HUES6 (cell line): ENCODE measurements around the gene BCL6B.
A peak's percentile ranks its signal among the peaks of the same experiment; 100 is the strongest.

Experiments
- H3K27ac ChIP-seq: 2 replicates; pipeline ENCODE4 v1.7.0; 2013; ENCODE audit warnings: low read depth, mild to moderate bottlenecking, low read length, inconsistent platforms
- H3K27me3 ChIP-seq: 2 replicates; pipeline ENCODE4 v1.6.1; 2013; ENCODE audit warnings: low read length; ENCODE audit not compliant: control insufficient read depth, insufficient read depth
- H3K36me3 ChIP-seq: 2 replicates; pipeline ENCODE4 v1.6.1; 2013; ENCODE audit warnings: low read length; ENCODE audit not compliant: control insufficient read depth, insufficient read depth
- H3K4me1 ChIP-seq: 2 replicates; pipeline ENCODE4 v1.6.1; 2013; ENCODE audit warnings: low read length; ENCODE audit not compliant: control insufficient read depth, insufficient read depth
- H3K4me3 ChIP-seq: 2 replicates; pipeline ENCODE4 v1.5.1; 2013; ENCODE audit warnings: low read depth, low read length
- H3K9ac ChIP-seq: one replicate; pipeline ENCODE4 v1.6.1; 2013; ENCODE audit warnings: mild to moderate bottlenecking, low read length
- H3K9me3 ChIP-seq: 2 replicates; pipeline ENCODE4 v1.6.1; 2013; ENCODE audit warnings: low read depth, low read length; ENCODE audit not compliant: control insufficient read depth, insufficient read depth

The BCL6B gene

DNA sequence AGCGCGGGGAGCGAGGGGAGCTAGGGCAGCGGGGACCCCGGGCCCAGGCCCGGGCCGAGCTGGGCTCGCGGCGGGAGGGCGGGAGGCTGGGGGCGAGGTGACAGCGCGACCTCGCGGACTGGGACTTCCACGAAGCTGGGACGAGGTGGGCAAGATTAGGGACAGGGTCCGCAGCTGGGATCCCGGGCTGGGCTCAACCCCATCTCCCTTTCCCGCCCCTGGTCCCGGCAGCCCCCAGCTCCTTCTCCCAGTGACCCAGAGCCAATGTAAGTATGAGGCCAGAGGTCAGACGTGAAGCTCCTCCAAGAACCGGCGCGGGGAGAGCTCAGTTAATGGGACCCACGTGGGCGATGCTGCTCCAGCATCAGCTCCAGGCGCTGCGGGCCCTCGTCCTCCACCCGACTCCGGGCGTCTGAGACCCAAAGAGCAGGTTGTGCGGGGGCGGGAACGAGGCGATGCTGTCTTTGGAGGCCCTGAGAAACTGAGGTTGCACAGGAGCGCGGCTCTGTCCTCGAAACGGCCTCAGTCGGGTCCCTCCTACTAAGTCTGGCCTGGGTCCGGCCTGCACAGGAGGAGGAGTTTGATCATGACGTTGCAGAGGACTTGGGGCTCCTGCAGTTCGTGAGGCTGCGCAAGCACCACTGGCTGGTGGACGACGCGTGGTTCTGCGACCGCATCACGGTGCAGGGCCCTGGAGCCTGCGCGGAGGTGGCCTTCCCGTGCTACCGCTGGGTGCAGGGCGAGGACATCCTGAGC is 26.4 kb upstream of the BCL6B start:
- Histone ChIP-seq H3K36me3 (peaks cover 3% of the 10 kb centered on the region), H3K4me1 (peaks cover 8% of the 10 kb centered on the region), H3K27ac (no peak overlapping the region), H3K27me3 (peaks cover 36% of the 10 kb centered on the region), H3K9ac (peak overlapping the region; percentile 46), H3K9me3 (no peaks in the 10 kb centered on the region), H3K4me3 (peak overlapping the region; percentile 61)

DNA sequence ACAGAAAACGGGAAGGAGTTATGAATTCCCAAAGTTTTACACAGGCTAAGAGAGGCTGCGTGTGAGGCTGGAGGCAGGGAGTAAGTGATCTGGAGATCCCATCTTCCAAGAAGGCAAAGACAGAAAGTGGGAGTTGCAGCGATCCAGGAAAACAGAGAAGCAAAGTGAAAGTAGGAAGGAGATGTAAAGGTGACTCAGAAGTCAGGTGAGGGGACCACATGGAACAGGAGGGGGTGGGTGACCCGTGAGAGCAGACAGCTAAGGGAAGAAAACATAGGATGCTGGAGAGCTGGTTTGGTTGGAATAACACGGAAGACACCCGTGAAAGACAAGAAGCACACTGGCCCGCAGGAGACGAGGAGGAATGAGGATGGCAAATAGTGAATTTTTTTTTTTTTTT is 25.7 kb upstream of the BCL6B start:
- H3K4me3 ChIP-seq = no peak overlapping the region
- H3K9me3 ChIP-seq = no peaks in the 10 kb centered on the region
- peaks cover 36% of the 10 kb centered on the region for H3K27me3 ChIP-seq
- no peak overlapping the region for H3K9ac ChIP-seq
- H3K4me1 ChIP-seq = peaks cover 8% of the 10 kb centered on the region
- peaks cover 8% of the 10 kb centered on the region for H3K36me3 ChIP-seq
- no peak overlapping the region for H3K27ac ChIP-seq

DNA sequence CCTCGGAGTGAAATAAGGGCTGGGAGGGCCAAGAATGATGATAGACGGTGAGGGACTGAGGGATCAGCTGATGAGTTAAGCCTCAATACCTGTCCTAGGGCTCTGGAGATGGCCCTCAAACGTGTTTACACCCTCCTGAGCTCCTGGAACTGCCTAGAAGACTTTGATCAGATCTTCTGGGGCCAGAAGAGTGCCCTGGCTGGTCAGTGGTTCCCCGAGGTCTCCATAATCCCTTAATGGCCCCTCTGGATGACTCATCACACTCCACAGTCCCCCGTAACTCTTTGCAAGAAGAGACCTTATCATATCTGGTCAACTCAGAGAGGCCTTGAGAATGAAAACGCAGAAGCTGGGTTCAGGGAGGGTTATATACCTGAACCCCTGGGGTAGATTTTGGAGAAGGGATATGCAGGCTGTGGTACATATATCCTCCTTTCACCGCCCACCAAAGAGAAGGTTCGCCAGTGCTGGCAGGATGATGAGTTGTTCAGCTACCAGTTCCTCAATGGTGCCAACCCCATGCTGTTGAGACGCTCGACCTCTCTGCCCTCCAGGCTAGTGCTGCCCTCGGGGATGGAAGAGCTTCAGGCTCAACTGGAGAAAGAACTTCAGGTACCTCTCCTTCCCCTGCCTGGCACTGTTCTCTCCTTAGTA is 23.9 kb upstream of the BCL6B start:
- H3K9ac ChIP-seq = no peak overlapping the region
- H3K9me3 ChIP-seq = no peaks in the 10 kb centered on the region
- H3K4me1 ChIP-seq = peaks cover 8% of the 10 kb centered on the region
- no peak overlapping the region for H3K27ac ChIP-seq
- H3K4me3 ChIP-seq = no peak overlapping the region
- peaks cover 32% of the 10 kb centered on the region for H3K27me3 ChIP-seq
- peaks cover 17% of the 10 kb centered on the region for H3K36me3 ChIP-seq

DNA sequence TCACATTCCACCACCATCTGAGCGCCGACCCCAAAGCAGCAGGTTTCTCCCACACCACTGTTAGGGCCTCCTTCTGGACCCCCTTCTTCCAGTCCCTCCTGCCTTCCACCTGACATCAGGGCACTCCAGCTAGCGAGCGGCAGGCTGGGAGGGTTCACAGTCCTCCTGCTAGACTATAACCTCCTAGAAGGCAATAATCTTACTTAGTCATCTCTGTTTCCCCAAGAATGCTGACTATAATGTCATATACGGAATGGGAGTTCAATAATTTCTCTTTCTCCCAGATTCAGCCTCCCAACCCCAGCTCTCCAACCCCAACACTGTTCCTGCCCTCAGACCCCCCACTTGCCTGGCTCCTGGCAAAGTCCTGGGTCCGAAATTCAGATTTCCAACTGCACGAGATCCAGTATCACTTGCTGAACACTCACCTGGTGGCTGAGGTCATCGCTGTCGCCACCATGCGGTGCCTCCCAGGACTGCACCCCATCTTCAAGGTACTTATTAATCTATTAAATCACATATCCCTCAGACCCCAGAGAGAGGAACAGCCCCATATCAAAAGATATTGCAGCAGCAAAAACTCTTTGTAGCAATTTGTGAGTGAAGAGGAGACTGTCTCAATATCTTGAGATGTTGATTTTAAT is 21.4 kb upstream of the BCL6B start:
- no peaks in the 10 kb centered on the region for H3K9me3 ChIP-seq
- H3K4me3 ChIP-seq = no peak overlapping the region
- H3K4me1 ChIP-seq = peaks cover 8% of the 10 kb centered on the region
- no peak overlapping the region for H3K27ac ChIP-seq
- peaks cover 9% of the 10 kb centered on the region for H3K27me3 ChIP-seq
- no peak overlapping the region for H3K9ac ChIP-seq
- H3K36me3 ChIP-seq = peaks cover 17% of the 10 kb centered on the region

DNA sequence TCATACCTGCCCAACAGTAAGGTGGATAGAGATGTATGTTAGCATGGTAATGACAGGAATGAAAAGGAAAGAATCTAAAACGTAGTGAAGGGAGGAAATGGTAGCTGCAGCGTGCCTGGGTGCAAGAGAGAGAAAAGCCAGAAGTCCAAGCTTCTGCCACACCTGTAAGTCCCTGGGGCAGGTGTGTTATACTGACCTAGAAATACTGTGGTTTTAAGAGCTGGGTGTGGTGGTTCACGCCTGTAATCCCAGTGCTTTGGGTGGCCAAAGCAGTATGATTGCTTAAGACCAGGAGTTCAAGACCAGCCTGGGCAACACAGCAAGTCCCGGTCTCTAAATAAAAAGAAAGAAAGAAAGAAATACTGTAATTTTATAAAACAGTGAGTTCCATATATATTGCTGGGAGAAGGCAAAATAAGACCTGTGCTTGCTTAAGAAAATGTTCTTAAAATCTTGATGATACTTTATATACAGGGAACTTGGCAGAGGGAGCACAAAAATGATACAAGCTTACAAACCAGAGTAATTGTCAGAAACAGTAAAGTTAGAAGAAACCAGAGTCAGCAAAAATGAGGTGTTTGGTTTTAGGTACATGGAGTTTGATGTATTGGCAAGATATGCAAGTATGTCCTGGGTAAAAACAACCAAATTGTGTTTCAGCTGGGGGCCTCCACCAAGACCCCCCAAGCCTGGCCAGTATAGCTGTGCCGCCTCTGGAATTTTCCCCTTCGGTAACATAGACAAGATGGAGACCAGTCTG is 20.4 kb upstream of the BCL6B start:
- no peak overlapping the region for H3K27ac ChIP-seq
- H3K4me1 ChIP-seq = no peaks in the 10 kb centered on the region
- H3K4me3 ChIP-seq = no peak overlapping the region
- H3K9me3 ChIP-seq = no peaks in the 10 kb centered on the region
- H3K27me3 ChIP-seq = no peaks in the 10 kb centered on the region; the same call in 1 of the 2 replicates
- H3K9ac ChIP-seq = no peak overlapping the region
- peaks cover 17% of the 10 kb centered on the region for H3K36me3 ChIP-seq

DNA sequence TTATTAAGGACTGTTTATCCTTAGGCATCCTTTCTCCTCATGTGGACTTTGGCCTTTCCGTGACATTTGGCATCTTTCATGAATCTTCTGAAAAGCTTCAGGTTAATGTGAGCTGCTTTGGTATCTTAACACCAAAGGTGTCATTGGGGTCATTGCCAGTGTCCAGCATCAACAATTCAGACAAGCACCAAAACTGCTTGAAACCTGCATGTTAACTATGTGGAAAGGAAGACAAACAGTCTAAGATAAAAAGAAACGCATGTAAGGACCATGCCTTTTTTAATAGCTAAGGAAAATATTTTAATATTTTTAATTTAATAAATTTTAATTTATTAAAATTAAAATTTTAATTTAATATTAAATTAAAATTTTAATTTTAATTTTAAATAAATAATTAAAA is 19.1 kb upstream of the BCL6B start:
- Histone ChIP-seq H3K9ac (no peak overlapping the region), H3K27ac (no peak overlapping the region), H3K27me3 (no peaks in the 10 kb centered on the region), H3K36me3 (peaks cover 17% of the 10 kb centered on the region), H3K9me3 (no peaks in the 10 kb centered on the region), H3K4me3 (no peak overlapping the region), H3K4me1 (no peaks in the 10 kb centered on the region)

DNA sequence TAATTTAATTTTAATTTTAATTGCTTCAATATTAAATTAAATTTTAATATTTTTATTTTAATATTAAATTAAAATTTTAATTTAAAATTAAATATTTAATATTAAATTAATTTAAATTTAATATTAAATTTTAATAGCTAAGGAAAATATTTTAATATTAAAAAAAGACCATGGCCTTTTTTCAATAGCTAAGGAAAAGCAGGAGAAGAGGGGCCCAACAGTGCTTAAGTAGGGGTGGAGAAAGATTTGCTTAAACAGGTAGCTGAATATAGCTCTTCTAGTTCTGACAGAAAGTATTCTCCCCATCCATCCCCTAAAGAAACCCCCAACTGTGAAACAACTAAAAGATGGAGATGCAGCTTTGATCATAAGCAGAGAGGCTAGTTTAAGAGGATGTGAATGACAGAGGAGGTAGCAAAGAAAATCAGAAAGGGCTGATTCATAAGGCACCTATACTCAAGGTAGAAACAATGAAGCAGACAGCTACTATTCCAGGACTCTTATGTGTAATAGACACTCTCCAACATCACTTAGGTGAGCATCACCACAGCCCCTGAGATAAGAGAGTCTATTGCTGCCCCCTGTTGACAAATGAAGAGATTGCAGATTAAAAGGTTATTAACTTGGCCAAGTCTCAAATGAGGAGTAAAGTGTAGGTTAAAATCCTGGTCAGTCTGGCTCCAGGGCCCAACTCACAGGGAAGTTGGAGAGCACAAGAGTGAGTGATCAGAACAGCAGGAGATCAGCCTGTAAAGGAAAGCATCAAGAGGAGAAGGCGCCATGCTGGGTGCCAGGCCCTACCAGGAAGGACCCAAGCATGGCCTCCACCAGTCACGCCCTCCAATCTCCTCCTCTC is 18.2 kb upstream of the BCL6B start:
- no peak overlapping the region for H3K27ac ChIP-seq
- H3K4me3 ChIP-seq = no peak overlapping the region
- peaks cover 16% of the 10 kb centered on the region for H3K36me3 ChIP-seq
- H3K27me3 ChIP-seq = no peaks in the 10 kb centered on the region
- H3K4me1 ChIP-seq = no peaks in the 10 kb centered on the region
- H3K9ac ChIP-seq = no peak overlapping the region
- no peaks in the 10 kb centered on the region for H3K9me3 ChIP-seq

DNA sequence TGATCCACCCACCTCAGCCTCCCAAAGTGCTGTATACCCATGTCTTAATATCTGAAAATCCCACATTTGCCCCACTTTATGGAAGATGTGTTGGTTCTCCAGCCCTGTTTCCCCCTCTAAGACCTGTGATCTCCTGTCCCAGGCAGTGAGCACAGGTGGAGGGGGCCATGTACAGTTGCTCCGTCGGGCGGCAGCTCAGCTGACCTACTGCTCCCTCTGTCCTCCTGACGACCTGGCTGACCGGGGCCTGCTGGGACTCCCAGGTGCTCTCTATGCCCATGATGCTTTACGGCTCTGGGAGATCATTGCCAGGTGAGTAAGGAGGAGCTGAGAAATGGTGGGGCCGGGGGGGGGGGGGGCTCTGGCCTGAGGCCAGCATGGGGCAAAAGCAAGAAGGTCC is 17.1 kb upstream of the BCL6B start:
- Histone ChIP-seq H3K4me1 (no peaks in the 10 kb centered on the region), H3K4me3 (no peak overlapping the region), H3K27ac (no peak overlapping the region), H3K27me3 (no peaks in the 10 kb centered on the region), H3K36me3 (peaks cover 19% of the 10 kb centered on the region), H3K9me3 (no peaks in the 10 kb centered on the region), H3K9ac (no peak overlapping the region)

DNA sequence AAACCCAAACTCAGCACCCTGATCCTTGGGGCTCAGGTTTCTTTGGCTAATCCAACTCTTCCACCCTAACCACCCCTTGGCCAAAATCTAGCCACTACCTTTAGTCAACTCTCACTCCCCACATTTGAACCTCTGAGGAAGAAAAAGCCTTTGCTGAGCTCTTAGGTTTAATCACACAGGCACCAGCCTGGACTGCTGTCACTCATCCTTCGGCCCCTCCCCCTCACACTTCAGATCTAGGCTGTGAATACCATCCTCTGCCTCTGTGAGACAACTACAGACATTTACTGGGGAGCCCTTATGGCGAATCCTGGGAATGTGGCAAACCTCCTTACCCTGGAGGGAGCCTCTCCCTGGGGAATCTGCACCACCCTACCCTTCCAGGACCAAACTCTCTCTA is 15.7 kb upstream of the BCL6B start:
- no peaks in the 10 kb centered on the region for H3K9me3 ChIP-seq
- no peak overlapping the region for H3K9ac ChIP-seq
- H3K4me1 ChIP-seq = peaks cover 6% of the 10 kb centered on the region; the same call in 1 of the 2 replicates
- peaks cover 14% of the 10 kb centered on the region for H3K36me3 ChIP-seq
- no peak overlapping the region for H3K27ac ChIP-seq
- H3K27me3 ChIP-seq = no peaks in the 10 kb centered on the region
- no peak overlapping the region for H3K4me3 ChIP-seq

DNA sequence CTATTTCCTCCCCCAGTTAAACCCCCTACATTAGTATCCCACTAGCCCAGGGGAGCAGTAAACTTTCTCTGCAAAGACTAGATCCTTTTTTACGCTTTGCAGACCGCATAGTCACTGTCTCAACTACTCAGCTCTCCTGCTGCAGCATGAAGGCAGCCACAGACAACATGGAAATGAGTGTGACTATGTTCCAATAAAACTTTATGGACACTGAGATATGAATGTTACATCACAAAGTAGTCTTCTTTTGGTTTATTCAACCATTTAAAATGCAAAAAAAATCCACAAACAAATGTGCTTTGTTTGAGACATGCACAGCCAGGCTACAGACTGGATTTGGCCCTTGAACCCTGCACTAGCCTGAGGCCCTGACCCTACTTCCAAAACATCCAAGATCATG is 12.3 kb upstream of the BCL6B start:
- Histone ChIP-seq H3K4me3 (no peak overlapping the region), H3K4me1 (peaks cover 10% of the 10 kb centered on the region; the same call in 1 of the 2 replicates), H3K27ac (no peak overlapping the region), H3K27me3 (no peaks in the 10 kb centered on the region), H3K9ac (no peak overlapping the region), H3K9me3 (no peaks in the 10 kb centered on the region), H3K36me3 (peaks cover 5% of the 10 kb centered on the region)
